ENCODE data around the gene UNC5B. TPM values are rescaled to one million over a fixed set of nuclear protein-coding genes. Genes with fewer than 3 reads are reported as not detected.
"Not testable (repeated sequence)": the region's sequence is repeated elsewhere in the genome, so short reads cannot be mapped to it uniquely, and the experiment has no call there.

Gene UNC5B
- total RNA-seq, 1 experiment from 2014 or later = 22.0 TPM

GRCh38 chr10:71296811-71297210 is 84.4 kb downstream of the UNC5B start:
- peaks cover 0 to 14% of the 10 kb centered on the region in 2 experiments; a peak in 2 of 4 replicates for H3K36me3 ChIP-seq (ENCODE audit: control insufficient read depth in 1 of 2, insufficient read depth in 2 of 2, low read length in 2 of 2)
- H2AFZ ChIP-seq (ENCODE audit: low read depth, low read length, poor library complexity, severe bottlenecking); POLR2A ChIA-PET; BruUV-seq (replicated peaks); CTCF ChIA-PET; H3K4me3 ChIP-seq (replicated peaks in 1 of 2; ENCODE audit: low read depth in 1 of 2, low read length in 2 of 2); H3K4me1 ChIP-seq (ENCODE audit: control insufficient read depth in 1 of 2, insufficient read depth in 2 of 2, low read length in 2 of 2); RAD21 ChIA-PET (ENCODE audit: low non-redundant PET in 1 of 2, low total read pairs in 2 of 2, uncharacterized antibody in 2 of 2, unreplicated experiment in 2 of 2); ATAC-seq; H3K9me3 ChIP-seq (ENCODE audit: control insufficient read depth in 1 of 2, insufficient read depth in 1 of 2, low read depth in 1 of 2, low read length in 2 of 2); H3K79me2 ChIP-seq (ENCODE audit: insufficient read depth, low read length); DNase-seq (ENCODE audit: low read depth, low spot score); H3K27me3 ChIP-seq (ENCODE audit: insufficient read depth, low read length); H4K20me1 ChIP-seq (ENCODE audit: insufficient read depth); intact Hi-C loops (cut with micrococcal nuclease); H3K4me2 ChIP-seq (ENCODE audit: low read length); H3K9me2 ChIP-seq (ENCODE audit: insufficient read depth); H3K27ac ChIP-seq (ENCODE audit: low read depth, low read length); H3K9ac ChIP-seq (ENCODE audit: low read length): not testable (repeated sequence)

- DNase-seq (ENCODE audit: low read depth, low spot score) = no peak
Measured at GRCh38 chr10:71297343-71297742, 85.0 kb downstream of the UNC5B start.

More at GRCh38 chr10:71297343-71297742, 85.0 kb downstream of the UNC5B start:
- Histone ChIP-seq H3K4me1 (ENCODE audit: control insufficient read depth in 1 of 2, insufficient read depth in 2 of 2, low read length in 2 of 2) (no peaks in the 10 kb centered on the region), H3K79me2 (ENCODE audit: insufficient read depth, low read length) (no peaks in the 10 kb centered on the region), H4K20me1 (ENCODE audit: insufficient read depth) (no peaks in the 10 kb centered on the region), H3K4me2 (ENCODE audit: low read length) (no peak overlapping the region), H3K4me3 (replicated peaks in 1 of 2; ENCODE audit: low read depth in 1 of 2, low read length in 2 of 2) (no peak overlapping the region), H3K36me3 (ENCODE audit: control insufficient read depth in 1 of 2, insufficient read depth in 2 of 2, low read length in 2 of 2) (peaks cover 0 to 14% of the 10 kb centered on the region in 2 experiments; a peak in 1 of 4 replicates), H2AFZ (ENCODE audit: low read depth, low read length, poor library complexity, severe bottlenecking) (no peak overlapping the region), H3K27me3 (ENCODE audit: insufficient read depth, low read length) (no peaks in the 10 kb centered on the region), H3K9ac (ENCODE audit: low read length) (no peak overlapping the region), H3K27ac (ENCODE audit: low read depth, low read length) (no peak overlapping the region), H3K9me2 (ENCODE audit: insufficient read depth) (no peaks in the 10 kb centered on the region), H3K9me3 (ENCODE audit: control insufficient read depth in 1 of 2, insufficient read depth in 1 of 2, low read depth in 1 of 2, low read length in 2 of 2) (no peaks in the 10 kb centered on the region)
- POLR2A ChIA-PET = no interaction called here
- BruUV-seq (replicated peaks) = no TSS peak
- intact Hi-C loops (cut with micrococcal nuclease) = no loop called here
- CTCF ChIA-PET = no interaction called here
- no peak for ATAC-seq
- no peak for TF ChIP-seq POLR2A (IDR thresholded peaks at IDR 0.05; ENCODE audit: borderline replicate concordance, extremely low read depth, insufficient read depth, insufficient read length)
- no peak for TF ChIP-seq ATF3 (IDR thresholded peaks at IDR 0.05)
- no peak for TF ChIP-seq SP1 (IDR thresholded peaks at IDR 0.05; ENCODE audit: low read depth)
- TF ChIP-seq SIN3A (IDR thresholded peaks at IDR 0.05; ENCODE audit: low read depth) = no peak
- no peak for TF ChIP-seq POLR2AphosphoS5 (IDR thresholded peaks at IDR 0.05; ENCODE audit: low read depth, low read length)
- no peak for TF ChIP-seq ZBTB33 (IDR thresholded peaks at IDR 0.05; ENCODE audit: extremely low read depth, insufficient replicate concordance, low read length)
- no peak for TF ChIP-seq ZFX (IDR thresholded peaks at IDR 0.05)
- RAD21 ChIA-PET (ENCODE audit: low non-redundant PET in 1 of 2, low total read pairs in 2 of 2, uncharacterized antibody in 2 of 2, unreplicated experiment in 2 of 2) = no interaction called here

Measured in HCT116 (cell line).